Measurements from ENCODE around the gene EGR2. TPM values are rescaled to one million over a fixed set of nuclear protein-coding genes. Genes with fewer than 3 reads are reported as not detected.

Gene EGR2
- total RNA-seq (ENCODE audit: unreplicated experiment) = 1.2 TPM
- long read RNA-seq = 0 reads

DNA sequence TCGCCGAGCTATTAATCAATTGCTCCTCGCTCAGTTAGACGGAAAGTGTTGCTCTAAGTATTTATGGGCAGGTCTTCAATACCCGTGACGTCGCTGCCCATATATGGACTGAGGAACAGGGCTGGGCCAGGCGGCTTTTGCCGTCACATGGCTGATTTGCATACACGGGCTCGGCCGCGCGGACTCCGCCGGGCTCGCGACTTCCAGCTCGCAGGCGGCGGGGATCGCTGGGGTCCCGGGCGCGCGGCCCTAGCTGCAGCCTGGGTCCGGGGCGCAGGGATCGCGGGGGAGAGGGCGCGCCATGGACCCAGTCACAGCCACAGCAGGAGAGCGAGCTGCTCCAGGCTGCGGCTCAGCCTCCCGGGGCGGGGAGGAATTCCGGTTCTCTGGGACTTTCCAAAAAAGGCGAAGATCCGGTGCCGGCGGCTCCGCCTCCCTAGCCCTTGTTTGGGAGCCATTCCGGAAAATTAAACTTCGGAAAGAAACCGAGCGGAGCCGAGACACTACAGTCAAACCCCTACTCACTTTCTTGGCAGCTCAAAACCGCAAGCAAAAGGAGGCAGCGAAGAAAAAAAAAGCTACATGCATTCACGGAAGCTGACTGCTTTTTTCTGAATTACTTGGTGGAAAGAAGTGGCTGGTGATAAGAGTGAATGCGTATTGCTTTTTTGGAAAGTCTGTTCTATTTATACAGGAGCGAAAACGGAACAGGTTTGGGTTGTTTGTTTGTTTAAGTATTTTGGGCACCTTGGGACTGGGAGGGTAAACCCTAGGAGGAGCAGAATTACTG, at the start of gene EGR2:
Gene EGR2, minus strand, starts transcription at position 36 of the 790 bp plus-strand sequence. CDS start 337 bp downstream, outside the sequence.
- H3K36me3 Mint-ChIP-seq (ENCODE audit: low read depth, unreplicated experiment) = peaks cover 7% of the 10 kb centered on the region
- peaks cover 20% of the 10 kb centered on the region for H3K4me1 Mint-ChIP-seq (ENCODE audit: unreplicated experiment)
- TF ChIP-seq, protein P1, sequence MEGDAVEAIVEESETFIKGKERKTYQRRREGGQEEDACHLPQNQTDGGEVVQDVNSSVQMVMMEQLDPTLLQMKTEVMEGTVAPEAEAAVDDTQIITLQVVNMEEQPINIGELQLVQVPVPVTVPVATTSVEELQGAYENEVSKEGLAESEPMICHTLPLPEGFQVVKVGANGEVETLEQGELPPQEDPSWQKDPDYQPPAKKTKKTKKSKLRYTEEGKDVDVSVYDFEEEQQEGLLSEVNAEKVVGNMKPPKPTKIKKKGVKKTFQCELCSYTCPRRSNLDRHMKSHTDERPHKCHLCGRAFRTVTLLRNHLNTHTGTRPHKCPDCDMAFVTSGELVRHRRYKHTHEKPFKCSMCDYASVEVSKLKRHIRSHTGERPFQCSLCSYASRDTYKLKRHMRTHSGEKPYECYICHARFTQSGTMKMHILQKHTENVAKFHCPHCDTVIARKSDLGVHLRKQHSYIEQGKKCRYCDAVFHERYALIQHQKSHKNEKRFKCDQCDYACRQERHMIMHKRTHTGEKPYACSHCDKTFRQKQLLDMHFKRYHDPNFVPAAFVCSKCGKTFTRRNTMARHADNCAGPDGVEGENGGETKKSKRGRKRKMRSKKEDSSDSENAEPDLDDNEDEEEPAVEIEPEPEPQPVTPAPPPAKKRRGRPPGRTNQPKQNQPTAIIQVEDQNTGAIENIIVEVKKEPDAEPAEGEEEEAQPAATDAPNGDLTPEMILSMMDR (IDR thresholded peaks at IDR 0.05; ENCODE audit: unreplicated experiment) = no peak
- peaks cover 52% of the 10 kb centered on the region for H3K27me3 Mint-ChIP-seq (ENCODE audit: unreplicated experiment)
- peak; percentile 78 for DNase-seq (ENCODE audit: low spot score)
- peak within 1 kb of the TSS; percentile 72 for H3K27ac Mint-ChIP-seq (ENCODE audit: unreplicated experiment)
- no peaks in the 10 kb centered on the region for H3K9me3 Mint-ChIP-seq (ENCODE audit: unreplicated experiment)
- H3K4me3 Mint-ChIP-seq (ENCODE audit: unreplicated experiment) = peak within 1 kb of the TSS; percentile 91

DNA sequence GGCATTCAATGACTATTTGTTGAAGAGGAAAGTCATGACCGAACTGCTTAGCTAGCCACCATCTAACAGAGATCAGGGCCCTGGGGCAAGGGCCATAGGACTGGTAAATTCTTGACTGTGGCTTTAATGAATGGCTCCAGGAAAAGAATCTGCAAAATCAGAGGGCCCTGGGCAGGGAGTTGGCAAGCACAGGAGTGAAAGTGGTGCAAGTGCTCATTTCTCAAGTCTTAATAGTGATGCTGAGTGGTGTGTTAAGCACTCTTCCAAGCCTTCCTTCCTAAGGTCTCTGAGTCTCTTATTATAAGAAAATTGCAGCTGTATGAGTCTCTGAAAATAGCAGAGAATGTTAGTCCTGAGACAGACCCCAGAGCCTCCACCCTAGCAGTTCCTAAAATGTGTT, 46.3 kb upstream of the EGR2 start:
- Mint-ChIP-seq H3K27ac (ENCODE audit: unreplicated experiment) (no peak overlapping the region), H3K4me3 (ENCODE audit: unreplicated experiment) (no peak overlapping the region), H3K27me3 (ENCODE audit: unreplicated experiment) (no peaks in the 10 kb centered on the region), H3K36me3 (ENCODE audit: low read depth, unreplicated experiment) (no peaks in the 10 kb centered on the region), H3K4me1 (ENCODE audit: unreplicated experiment) (peaks cover 20% of the 10 kb centered on the region), H3K9me3 (ENCODE audit: unreplicated experiment) (no peaks in the 10 kb centered on the region)
- TF ChIP-seq, protein P1 (IDR thresholded peaks at IDR 0.05; ENCODE audit: unreplicated experiment) = no peak
- no peak for DNase-seq (ENCODE audit: low spot score)

DNA sequence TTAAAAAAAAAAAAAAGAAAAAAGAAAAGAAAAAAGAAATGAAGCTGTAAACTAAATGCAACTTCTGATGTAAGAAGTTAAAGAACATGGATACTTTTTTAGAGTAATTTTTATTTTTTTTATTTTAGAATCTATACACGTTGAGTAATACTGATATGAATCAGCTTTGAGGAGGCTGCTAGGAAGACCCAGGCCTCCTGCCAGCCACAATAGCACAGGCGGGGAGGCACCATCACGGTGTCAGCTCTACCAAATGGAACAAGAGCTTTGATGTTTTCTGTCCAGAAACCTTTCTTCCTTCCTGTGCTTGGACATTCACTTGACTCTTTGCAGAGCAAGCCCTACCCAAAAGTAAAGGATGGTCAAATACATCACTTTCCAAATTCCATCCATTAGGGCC, 45.3 kb upstream of the EGR2 start:
- H3K27me3 Mint-ChIP-seq (ENCODE audit: unreplicated experiment) = no peaks in the 10 kb centered on the region
- peaks cover 17% of the 10 kb centered on the region for H3K4me1 Mint-ChIP-seq (ENCODE audit: unreplicated experiment)
- TF ChIP-seq, protein P1 (IDR thresholded peaks at IDR 0.05; ENCODE audit: unreplicated experiment) = no peak
- no peak for DNase-seq (ENCODE audit: low spot score)
- H3K4me3 Mint-ChIP-seq (ENCODE audit: unreplicated experiment) = no peak overlapping the region
- no peak overlapping the region for H3K27ac Mint-ChIP-seq (ENCODE audit: unreplicated experiment)
- H3K9me3 Mint-ChIP-seq (ENCODE audit: unreplicated experiment) = no peaks in the 10 kb centered on the region
- no peaks in the 10 kb centered on the region for H3K36me3 Mint-ChIP-seq (ENCODE audit: low read depth, unreplicated experiment)

DNA sequence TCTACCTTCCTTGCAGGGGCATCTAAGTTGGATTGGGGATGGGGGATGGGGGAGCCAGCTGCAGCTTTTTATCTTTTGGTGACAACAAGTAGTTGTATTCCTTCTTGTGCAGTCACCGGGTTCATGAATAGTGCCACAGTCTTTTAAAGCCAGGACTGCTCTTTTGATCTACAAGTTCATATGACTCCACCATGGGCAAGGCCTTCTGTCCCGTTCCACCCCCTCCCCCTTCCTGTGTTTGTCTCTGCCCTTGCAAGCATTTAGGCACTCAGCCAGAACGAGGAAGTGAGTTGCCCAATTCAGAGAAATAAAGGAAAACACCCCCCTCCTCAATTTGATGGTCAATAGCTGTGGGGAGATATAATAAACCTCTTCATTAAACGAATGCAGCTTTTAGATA, 44.8 kb upstream of the EGR2 start:
- peak; percentile 29 for DNase-seq (ENCODE audit: low spot score)
- no peak overlapping the region for H3K4me3 Mint-ChIP-seq (ENCODE audit: unreplicated experiment)
- H3K4me1 Mint-ChIP-seq (ENCODE audit: unreplicated experiment) = peaks cover 17% of the 10 kb centered on the region

DNA sequence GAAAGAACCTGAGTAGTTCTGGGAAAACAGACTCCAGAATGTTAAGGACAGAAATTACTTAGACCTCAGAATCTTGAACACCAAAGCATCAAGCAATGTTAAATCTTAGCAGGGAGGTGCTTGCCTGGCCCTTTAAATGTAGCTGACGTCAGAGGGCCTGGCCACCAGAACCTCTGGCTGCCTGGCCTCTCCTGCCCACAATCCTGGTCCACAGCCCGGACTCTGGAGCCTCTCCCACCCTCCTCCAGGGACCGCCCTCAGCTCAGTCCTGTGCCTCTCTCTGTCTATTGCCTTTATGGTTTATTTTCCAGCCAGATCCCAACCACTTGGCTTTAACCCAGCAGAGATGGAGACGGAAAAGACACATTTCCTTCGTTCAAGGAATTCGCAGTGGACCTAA, 42.2 kb upstream of the EGR2 start:
- TF ChIP-seq, protein P1 (IDR thresholded peaks at IDR 0.05; ENCODE audit: unreplicated experiment) = no peak
- no peak overlapping the region for H3K4me3 Mint-ChIP-seq (ENCODE audit: unreplicated experiment)
- H3K36me3 Mint-ChIP-seq (ENCODE audit: low read depth, unreplicated experiment) = no peaks in the 10 kb centered on the region
- H3K9me3 Mint-ChIP-seq (ENCODE audit: unreplicated experiment) = no peaks in the 10 kb centered on the region
- peaks cover 22% of the 10 kb centered on the region for H3K4me1 Mint-ChIP-seq (ENCODE audit: unreplicated experiment)
- H3K27me3 Mint-ChIP-seq (ENCODE audit: unreplicated experiment) = no peaks in the 10 kb centered on the region
- H3K27ac Mint-ChIP-seq (ENCODE audit: unreplicated experiment) = no peak overlapping the region
- DNase-seq (ENCODE audit: low spot score) = no peak

More for the DNA sequence above, 44.8 kb upstream of the EGR2 start:
- Mint-ChIP-seq H3K27me3 (ENCODE audit: unreplicated experiment) (no peaks in the 10 kb centered on the region), H3K9me3 (ENCODE audit: unreplicated experiment) (no peaks in the 10 kb centered on the region), H3K36me3 (ENCODE audit: low read depth, unreplicated experiment) (no peaks in the 10 kb centered on the region), H3K27ac (ENCODE audit: unreplicated experiment) (no peak overlapping the region)
- TF ChIP-seq, protein P1 (IDR thresholded peaks at IDR 0.05; ENCODE audit: unreplicated experiment) = no peak
